ENCODE data around the gene NEDD9. TPM values are rescaled to one million over a fixed set of nuclear protein-coding genes. Genes with fewer than 3 reads are reported as not detected.

Gene NEDD9
- total RNA-seq, 1 experiment from 2014 or later = 0.17 TPM

DNA sequence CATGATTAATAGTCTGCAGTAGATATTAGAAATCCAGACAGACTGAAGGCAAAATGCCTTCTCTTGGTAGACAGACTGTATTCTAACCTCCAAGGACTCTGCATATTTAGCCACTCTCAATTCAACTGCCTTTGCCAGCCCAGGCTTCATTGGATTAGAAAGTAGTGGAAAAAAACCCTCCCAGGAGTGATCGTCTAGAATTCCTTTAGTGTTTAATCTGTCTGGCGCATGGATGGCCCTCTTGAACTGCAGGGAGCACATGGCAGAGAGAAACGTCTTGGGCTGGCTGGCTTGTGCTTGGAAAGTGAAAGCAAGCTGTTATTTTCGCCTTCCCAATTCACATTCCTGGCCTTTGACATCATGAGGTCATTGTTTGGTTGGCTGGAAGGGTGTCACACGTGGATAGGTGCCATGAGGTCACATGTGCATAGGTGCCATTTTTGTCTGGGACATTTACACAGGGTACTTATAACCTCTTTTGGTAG, 30.9 kb upstream of the NEDD9 start:
- TF ChIP-seq SRF (IDR thresholded peaks at IDR 0.05; ENCODE audit: low read depth) (no peak), ZNF274 (IDR thresholded peaks at IDR 0.05; ENCODE audit: low read depth, low read length) (no peak), ATF3 (IDR thresholded peaks at IDR 0.05) (no peak), CBX3 (IDR thresholded peaks at IDR 0.05; ENCODE audit: low read depth) (no peak), SP1 (IDR thresholded peaks at IDR 0.05; ENCODE audit: low read depth) (no peak), EZH2phosphoT487 (IDR thresholded peaks at IDR 0.05; ENCODE audit: borderline replicate concordance) (no peak), RAD21 (IDR thresholded peaks at IDR 0.05; ENCODE audit: low read depth) (no peak), POLR2A (IDR thresholded peaks at IDR 0.05; ENCODE audit: borderline replicate concordance, extremely low read depth, insufficient read depth, insufficient read length) (no peak), CEBPB (IDR thresholded peaks at IDR 0.05; ENCODE audit: low read depth) (no peak), POLR2AphosphoS5 (IDR thresholded peaks at IDR 0.05; ENCODE audit: low read depth, low read length) (no peak), REST (IDR thresholded peaks at IDR 0.05; ENCODE audit: low read depth) (no peak), SIN3A (IDR thresholded peaks at IDR 0.05; ENCODE audit: low read depth) (no peak), ZFX (IDR thresholded peaks at IDR 0.05) (no peak), EGR1 (IDR thresholded peaks at IDR 0.05; ENCODE audit: low read depth) (no peak), YY1 (IDR thresholded peaks at IDR 0.05; ENCODE audit: extremely low read depth, insufficient replicate concordance, low read depth, low read length) (no peak)
- TF ChIP-seq, protein P1, sequence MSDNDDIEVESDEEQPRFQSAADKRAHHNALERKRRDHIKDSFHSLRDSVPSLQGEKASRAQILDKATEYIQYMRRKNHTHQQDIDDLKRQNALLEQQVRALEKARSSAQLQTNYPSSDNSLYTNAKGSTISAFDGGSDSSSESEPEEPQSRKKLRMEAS (IDR thresholded peaks at IDR 0.05) = no peak
- TF ChIP-seq, protein P2, sequence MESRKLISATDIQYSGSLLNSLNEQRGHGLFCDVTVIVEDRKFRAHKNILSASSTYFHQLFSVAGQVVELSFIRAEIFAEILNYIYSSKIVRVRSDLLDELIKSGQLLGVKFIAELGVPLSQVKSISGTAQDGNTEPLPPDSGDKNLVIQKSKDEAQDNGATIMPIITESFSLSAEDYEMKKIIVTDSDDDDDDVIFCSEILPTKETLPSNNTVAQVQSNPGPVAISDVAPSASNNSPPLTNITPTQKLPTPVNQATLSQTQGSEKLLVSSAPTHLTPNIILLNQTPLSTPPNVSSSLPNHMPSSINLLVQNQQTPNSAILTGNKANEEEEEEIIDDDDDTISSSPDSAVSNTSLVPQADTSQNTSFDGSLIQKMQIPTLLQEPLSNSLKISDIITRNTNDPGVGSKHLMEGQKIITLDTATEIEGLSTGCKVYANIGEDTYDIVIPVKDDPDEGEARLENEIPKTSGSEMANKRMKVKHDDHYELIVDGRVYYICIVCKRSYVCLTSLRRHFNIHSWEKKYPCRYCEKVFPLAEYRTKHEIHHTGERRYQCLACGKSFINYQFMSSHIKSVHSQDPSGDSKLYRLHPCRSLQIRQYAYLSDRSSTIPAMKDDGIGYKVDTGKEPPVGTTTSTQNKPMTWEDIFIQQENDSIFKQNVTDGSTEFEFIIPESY (IDR thresholded peaks at IDR 0.05; ENCODE audit: extremely low read depth, insufficient replicate concordance, low read length) = no peak
- no TSS peak for BruUV-seq (replicated peaks)
- Histone ChIP-seq H3K4me2 (ENCODE audit: low read length) (no peak overlapping the region), H3K4me3 (replicated peaks in 1 of 2; ENCODE audit: low read depth in 1 of 2, low read length in 2 of 2) (no peak overlapping the region), H2AFZ (ENCODE audit: low read depth, low read length, poor library complexity, severe bottlenecking) (peak overlapping the region; percentile 37), H3K9ac (ENCODE audit: low read length) (no peak overlapping the region), H3K36me3 (ENCODE audit: control insufficient read depth in 1 of 2, insufficient read depth in 2 of 2, low read length in 2 of 2) (no peaks in the 10 kb centered on the region), H3K79me2 (ENCODE audit: insufficient read depth, low read length) (no peaks in the 10 kb centered on the region), H3K4me1 (ENCODE audit: control insufficient read depth in 1 of 2, insufficient read depth in 2 of 2, low read length in 2 of 2) (no peaks in the 10 kb centered on the region), H4K20me1 (ENCODE audit: insufficient read depth) (no peaks in the 10 kb centered on the region), H3K27me3 (ENCODE audit: insufficient read depth, low read length) (no peaks in the 10 kb centered on the region), H3K9me3 (ENCODE audit: control insufficient read depth in 1 of 2, insufficient read depth in 1 of 2, low read depth in 1 of 2, low read length in 2 of 2) (no peaks in the 10 kb centered on the region), H3K9me2 (ENCODE audit: insufficient read depth) (no peaks in the 10 kb centered on the region), H3K27ac (ENCODE audit: low read depth, low read length) (no peak overlapping the region)
- no peak for DNase-seq (ENCODE audit: low read depth, low spot score)
- ChIA-PET CTCF (no interaction called here), POLR2A (no interaction called here), RAD21 (ENCODE audit: low non-redundant PET in 1 of 2, low total read pairs in 2 of 2, uncharacterized antibody in 2 of 2, unreplicated experiment in 2 of 2) (no interaction called here)
- ATAC-seq = no peak
- intact Hi-C loops (cut with micrococcal nuclease) = loop anchor here (10.0 kb wide), 1 partner anchor 279 kb away; no protein-coding TSS in a partner anchor

All from HCT116 (cell line).